GM12865 (cell line): ENCODE results near the gene CHCHD6.

Experiments used
- DNase-seq: peaks from one replicate; pipeline ENCODE4 v3.0.0; 2010; ENCODE audit warnings: low read depth
- H3K4me3 ChIP-seq: 2 replicates; pipeline ENCODE4 v1.5.1; 2011; ENCODE audit warnings: mild to moderate bottlenecking, low read depth, low read length, control low read depth
- TF ChIP-seq, protein P1 (sequence below): IDR thresholded peaks from 2 replicates; pipeline ENCODE4 v1.5.1; 2011; ENCODE audit warnings: low read length, control low read depth, low read depth, inconsistent platforms; ENCODE audit not compliant: insufficient read depth; ENCODE audit errors: missing control alignments

CHCHD6 gene

DNA sequence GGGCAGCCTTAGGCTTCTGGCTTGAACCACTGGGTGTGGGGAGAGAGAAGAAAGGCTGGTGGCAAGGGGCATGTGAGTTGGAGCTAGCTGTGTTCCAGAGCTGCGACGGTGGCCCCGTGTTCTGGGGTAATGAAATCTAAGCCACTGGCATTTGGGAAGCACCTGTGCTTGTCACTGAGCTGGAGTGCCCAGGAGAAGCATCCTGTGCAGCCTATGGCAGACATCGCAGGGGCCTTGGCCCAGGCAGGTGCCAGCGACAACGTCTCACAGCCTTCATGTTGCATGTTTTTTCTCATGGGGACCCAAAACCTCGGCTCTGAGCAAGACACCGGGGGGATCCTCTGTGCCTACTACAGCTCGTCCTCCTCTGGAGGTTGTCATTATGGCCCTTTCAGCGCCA lies 187.8 kb downstream of the CHCHD6 start:
- H3K4me3 ChIP-seq: no peak overlapping the region
- no peak for DNase-seq
- TF ChIP-seq, protein P1, sequence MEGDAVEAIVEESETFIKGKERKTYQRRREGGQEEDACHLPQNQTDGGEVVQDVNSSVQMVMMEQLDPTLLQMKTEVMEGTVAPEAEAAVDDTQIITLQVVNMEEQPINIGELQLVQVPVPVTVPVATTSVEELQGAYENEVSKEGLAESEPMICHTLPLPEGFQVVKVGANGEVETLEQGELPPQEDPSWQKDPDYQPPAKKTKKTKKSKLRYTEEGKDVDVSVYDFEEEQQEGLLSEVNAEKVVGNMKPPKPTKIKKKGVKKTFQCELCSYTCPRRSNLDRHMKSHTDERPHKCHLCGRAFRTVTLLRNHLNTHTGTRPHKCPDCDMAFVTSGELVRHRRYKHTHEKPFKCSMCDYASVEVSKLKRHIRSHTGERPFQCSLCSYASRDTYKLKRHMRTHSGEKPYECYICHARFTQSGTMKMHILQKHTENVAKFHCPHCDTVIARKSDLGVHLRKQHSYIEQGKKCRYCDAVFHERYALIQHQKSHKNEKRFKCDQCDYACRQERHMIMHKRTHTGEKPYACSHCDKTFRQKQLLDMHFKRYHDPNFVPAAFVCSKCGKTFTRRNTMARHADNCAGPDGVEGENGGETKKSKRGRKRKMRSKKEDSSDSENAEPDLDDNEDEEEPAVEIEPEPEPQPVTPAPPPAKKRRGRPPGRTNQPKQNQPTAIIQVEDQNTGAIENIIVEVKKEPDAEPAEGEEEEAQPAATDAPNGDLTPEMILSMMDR: no peak

GRCh38 chr3:126893651-126894050 lies 189.6 kb downstream of the CHCHD6 start:
- no peak for DNase-seq
- H3K4me3 ChIP-seq: no peak overlapping the region
- TF ChIP-seq, protein P1: no peak

DNA sequence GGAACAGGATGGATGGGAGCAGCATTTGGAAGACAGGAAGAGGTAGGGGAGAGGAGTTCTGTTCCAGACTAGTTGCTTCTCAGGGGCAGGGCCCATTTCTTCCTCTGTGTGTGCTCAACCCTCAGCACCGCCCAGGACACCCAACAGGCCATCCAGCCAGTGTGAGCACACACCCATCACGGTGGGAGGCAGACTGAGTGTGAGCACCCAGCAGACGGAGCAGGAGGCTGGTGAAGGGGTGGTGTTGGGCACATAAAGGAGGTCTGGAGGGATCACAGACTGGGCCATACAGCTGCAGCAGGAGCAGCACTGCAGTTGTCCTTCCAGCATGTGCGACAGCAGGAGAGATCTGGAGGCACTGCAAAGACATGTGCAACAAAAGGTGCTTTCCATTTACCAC lies 190.4 kb downstream of the CHCHD6 start:
- no peak for DNase-seq
- TF ChIP-seq, protein P1: no peak
- no peak overlapping the region for H3K4me3 ChIP-seq

DNA sequence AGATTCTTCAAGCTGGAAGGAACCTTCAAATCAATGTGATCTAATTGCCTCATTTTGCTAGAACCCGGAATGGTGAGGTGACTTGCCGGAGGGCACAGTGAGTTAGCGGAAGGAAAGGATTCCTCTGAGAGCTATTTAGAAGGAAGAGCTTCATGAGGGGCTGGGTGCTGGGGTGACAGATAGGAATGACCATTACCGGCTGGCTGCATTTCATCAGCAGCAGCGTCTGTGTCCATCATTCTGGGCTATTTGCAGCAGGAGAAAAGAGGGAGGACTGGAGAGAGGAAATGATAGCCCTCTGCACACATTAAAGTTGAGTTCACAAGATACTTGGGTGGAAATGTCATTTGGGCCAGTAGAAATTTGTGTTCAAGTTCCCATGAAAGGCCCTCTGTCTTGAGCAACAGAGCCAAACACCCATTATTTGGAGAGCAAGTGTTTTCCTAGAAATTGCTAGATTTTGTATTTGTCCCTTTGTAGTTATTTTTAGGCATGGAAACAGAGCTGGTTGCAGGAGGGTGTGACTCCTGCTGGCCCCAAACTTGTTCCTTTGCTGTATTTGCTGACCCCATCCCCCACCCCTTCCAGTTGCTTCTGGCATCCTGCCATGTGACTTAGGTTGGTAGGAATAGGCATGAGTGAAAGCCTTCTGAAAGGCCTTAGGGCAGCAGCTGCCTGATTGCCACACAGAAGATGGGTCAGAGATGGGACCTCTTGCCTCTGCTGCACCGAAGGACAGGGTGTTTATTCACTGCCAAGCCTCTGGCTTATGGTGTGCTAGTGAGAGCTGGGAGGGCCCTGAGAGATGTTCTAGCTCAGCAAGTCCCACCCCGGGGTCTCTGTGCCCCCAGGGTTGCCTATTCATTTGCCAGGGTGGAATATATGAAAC lies 191.4 kb downstream of the CHCHD6 start:
- H3K4me3 ChIP-seq: no peak overlapping the region
- DNase-seq: no peak
- TF ChIP-seq, protein P1: no peak

DNA sequence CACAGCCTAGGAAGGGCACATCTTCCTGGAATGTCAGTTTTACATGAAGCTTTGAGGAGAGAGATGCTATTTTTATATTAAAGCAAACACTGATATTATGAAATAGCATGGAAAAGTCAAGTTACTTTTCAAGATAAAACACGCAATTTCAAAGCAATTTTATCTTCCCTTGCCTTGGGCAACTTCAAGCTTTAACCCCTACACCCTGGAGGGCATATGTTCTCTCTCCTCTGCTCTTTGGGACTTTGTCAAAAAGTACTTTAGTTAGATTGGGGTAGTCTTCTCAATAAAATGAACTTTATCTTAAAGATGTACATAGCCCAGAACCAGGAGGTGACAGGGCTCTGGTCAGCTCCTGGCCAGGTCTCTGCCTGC lies 192.0 kb downstream of the CHCHD6 start:
- no peak overlapping the region for H3K4me3 ChIP-seq
- TF ChIP-seq, protein P1: no peak

DNA sequence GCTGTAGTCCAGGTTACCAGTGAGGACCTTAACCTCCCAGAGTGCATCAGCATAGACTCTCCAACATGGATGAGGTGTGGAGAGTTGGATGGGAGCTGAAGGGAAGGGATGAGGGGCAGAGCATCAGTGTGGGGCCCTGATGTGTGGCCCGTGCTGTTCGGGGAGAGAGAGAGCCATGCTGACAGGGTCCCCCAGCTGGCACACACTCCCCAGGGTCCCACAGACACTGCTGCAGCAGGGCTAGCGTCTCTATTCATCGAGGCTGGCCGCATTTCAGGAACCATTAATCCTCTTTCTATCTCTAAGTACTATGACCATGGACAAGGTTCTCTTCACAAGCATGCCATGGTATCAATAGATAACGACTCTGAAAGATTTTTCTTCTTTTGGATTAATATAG lies 192.9 kb downstream of the CHCHD6 start:
- no peak overlapping the region for H3K4me3 ChIP-seq
- TF ChIP-seq, protein P1: no peak
- DNase-seq: no peak

More for the DNA sequence above, 192.0 kb downstream of the CHCHD6 start:
- DNase-seq: no peak

- no peak for DNase-seq
- no peak overlapping the region for H3K4me3 ChIP-seq
- TF ChIP-seq, protein P1: no peak
These were observed 193.9 kb downstream of the CHCHD6 start for GRCh38 chr3:126897943-126898342.
